Measurements from ENCODE around the gene EEF1G. TPM values are rescaled to one million over a fixed set of nuclear protein-coding genes. Genes with fewer than 3 reads are reported as not detected.

Gene EEF1G
- total and polyA plus RNA-seq, 2 of the 13 experiments (the other 11 are each of a cell fraction or from before 2014, with no cell fraction given), result 1,787 to 2,144 TPM

DNA sequence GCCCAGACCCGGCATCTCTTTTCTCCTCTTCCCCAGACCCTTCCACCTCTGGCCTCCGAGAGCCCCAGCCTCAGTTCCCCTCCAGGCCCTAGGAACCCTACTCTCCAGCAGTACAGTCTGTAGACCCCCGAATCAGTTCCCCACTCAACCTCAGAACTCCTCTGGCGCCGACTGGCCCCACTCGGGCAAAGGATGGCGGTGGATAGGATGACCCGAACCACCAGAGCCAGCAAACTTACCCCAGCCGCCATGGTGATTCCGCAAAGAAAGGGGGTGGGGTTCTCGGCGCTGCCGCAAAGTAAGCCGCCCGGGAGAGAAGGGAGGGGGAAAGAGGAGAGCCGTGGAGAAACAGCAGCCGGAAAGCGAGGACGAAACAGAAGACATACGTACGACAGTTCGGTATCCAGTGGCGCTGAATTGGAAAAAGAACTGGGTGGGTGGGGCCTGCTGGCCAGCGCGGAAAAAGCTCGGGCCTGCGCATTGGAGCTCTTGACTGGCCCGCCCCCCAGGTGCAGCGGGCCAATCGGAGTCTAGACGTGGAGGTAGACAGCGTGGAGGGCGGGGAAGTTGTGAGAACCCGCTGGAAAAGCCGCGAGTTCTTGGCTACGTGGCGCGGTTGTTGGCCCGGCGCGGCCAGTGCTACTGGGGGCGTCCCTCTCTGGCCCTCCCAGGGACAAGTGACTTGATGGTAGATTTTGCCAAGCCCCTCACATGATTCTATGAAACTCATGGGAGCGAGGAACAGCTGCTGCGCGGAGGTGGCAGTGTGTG, at the start of gene EEF1G (continued):
- TF ChIP-seq ELF3 (CRISPR knock-in tag; IDR thresholded peaks at IDR 0.05) (peak; percentile 56), HDAC1 (CRISPR knock-in tag; IDR thresholded peaks at IDR 0.05) (peak; percentile 12; the same call in 1 of the 2 replicates), NONO (IDR thresholded peaks at IDR 0.05) (no peak), NONO (CRISPR knock-in tag; conservative IDR thresholded peaks at IDR 0.05) (peak; percentile 88), REST (IDR thresholded peaks at IDR 0.05; ENCODE audit: borderline replicate concordance in 1 of 2, low read depth in 1 of 2, low read length in 2 of 2) (peak in 1 of 2 experiments; percentile 80; a peak in 1 of 4 replicates), KMT2B (CRISPR knock-in tag; IDR thresholded peaks at IDR 0.05) (peak; percentile 60; the same call in 1 of the 2 replicates), SMAD1 (CRISPR knock-in tag; IDR thresholded peaks at IDR 0.05; ENCODE audit: borderline replicate concordance, low read depth) (peak; percentile 70; the same call in 1 of the 2 replicates), IKZF4 (CRISPR knock-in tag; IDR thresholded peaks at IDR 0.05; ENCODE audit: borderline replicate concordance, low read depth, not compliant biosample characterization) (no peak), NFAT5 (CRISPR knock-in tag; IDR thresholded peaks at IDR 0.05) (peak; percentile 34; the same call in 1 of the 2 replicates), TCF7 (IDR thresholded peaks at IDR 0.05; ENCODE audit: low read depth) (no peak), ZNF558 (CRISPR knock-in tag; IDR thresholded peaks at IDR 0.05; ENCODE audit: borderline replicate concordance) (peak; percentile 11; the same call in 1 of the 2 replicates), CHD2 (IDR thresholded peaks at IDR 0.05; ENCODE audit: low read depth, low read length) (peak; percentile 87), ZNF792 (CRISPR knock-in tag; IDR thresholded peaks at IDR 0.05) (0 out of 2 replicates have a peak, but pooled peaks have one; percentile 15), ZNF616 (CRISPR knock-in tag; IDR thresholded peaks at IDR 0.05; ENCODE audit: low read depth) (peak; percentile 78; the same call in 1 of the 2 replicates), EZH2 (conservative IDR thresholded peaks at IDR 0.05; ENCODE audit: low read depth, low read length) (no peak), PTBP1 (IDR thresholded peaks at IDR 0.05; ENCODE audit: low read depth, low read length, poor library complexity, severe bottlenecking) (no peak), JUNB (CRISPR knock-in tag; IDR thresholded peaks at IDR 0.05; ENCODE audit: borderline replicate concordance) (no peak), ZNF776 (CRISPR knock-in tag; IDR thresholded peaks at IDR 0.05) (peak; percentile 49; the same call in 1 of the 2 replicates), ZNF615 (CRISPR knock-in tag; IDR thresholded peaks at IDR 0.05; ENCODE audit: borderline replicate concordance) (peak; percentile 66; the same call in 1 of the 2 replicates), NCOA2 (CRISPR knock-in tag; IDR thresholded peaks at IDR 0.05) (peak; percentile 37; the same call in 1 of the 2 replicates)

Data from HepG2 (cell line).